SK-N-MC (cell line): ENCODE results near the gene SLC26A1.

Experiments used
- EZH2 ChIP-seq: fragments of 200-600 bp; sonication (generic); IDR thresholded peaks from one replicate; pipeline ENCODE4 v1.6.1; 2017; ENCODE audit warnings: antibody characterized with exemption
- FOXP2 ChIP-seq: optimal IDR thresholded peaks from 2 replicates; pipeline ENCODE3; 2011; ENCODE audit warnings: mild to moderate bottlenecking, moderate library complexity; ENCODE audit not compliant: insufficient read depth; ENCODE audit errors: extremely low read length, control extremely low read depth
- POLR2AphosphoS5 ChIP-seq: IDR thresholded peaks from 2 replicates; pipeline ENCODE4 v1.6.1; 2012; ENCODE audit warnings: mild to moderate bottlenecking, low read depth, low read length, borderline replicate concordance

DNA sequence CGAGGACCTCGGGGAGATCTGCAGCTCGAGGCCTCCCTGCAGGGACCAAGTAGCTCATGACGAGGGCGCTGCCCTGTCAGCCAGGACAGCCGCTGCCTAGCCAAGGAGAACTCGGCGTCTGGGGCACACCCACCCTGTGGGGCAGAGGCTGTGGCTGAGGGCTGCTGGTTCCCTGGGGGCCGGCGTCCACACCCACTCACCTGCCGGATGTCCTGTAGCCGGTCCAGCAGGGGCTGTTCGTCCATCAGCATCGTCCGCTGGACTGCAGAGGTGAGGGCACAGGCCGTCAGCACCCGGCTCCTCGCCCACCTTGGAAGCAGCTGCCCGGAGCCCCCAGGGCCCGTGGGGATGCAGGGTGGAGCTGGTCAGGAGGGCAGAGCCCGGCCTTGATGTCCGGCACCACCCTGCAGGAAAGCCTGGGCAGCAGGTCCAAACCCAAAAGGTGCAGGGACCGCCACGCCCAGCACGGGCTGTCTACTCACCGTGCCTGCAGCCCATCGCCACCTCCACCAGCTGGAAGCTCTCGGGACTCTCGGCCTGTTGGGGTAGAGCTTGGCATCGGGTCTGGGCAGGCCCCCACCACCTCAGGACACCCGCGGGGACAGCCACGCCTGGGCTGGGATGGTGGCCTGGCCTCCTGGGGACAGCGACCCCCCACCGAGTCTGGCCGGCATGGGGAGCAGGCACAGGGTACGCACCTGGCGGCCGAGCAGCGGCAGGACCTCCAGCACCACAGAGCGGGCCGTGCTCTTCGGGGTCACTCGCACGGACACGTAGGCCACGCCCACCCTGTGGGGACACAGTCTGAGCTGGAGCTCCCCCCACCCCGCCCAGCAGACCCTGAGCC is 26.7 kb downstream of the SLC26A1 start:
- TF ChIP-seq EZH2 (no peak), POLR2AphosphoS5 (no peak), FOXP2 (no peak)
